Measurements from ENCODE around the gene ISOC2. TPM values are rescaled to one million over a fixed set of nuclear protein-coding genes. Genes with fewer than 3 reads are reported as not detected.

ISOC2 gene
- total and polyA plus RNA-seq, 9 of the 15 experiments (the other 6 are each of a cell fraction or from before 2014, with no cell fraction given) = 1.2 to 229 (median 58.3) TPM

GRCh38 chr19:55484593-55485438, 23.4 kb upstream of the ISOC2 start, which contains the start of gene NAT14 (continued):
- TF ChIP-seq, protein P1, sequence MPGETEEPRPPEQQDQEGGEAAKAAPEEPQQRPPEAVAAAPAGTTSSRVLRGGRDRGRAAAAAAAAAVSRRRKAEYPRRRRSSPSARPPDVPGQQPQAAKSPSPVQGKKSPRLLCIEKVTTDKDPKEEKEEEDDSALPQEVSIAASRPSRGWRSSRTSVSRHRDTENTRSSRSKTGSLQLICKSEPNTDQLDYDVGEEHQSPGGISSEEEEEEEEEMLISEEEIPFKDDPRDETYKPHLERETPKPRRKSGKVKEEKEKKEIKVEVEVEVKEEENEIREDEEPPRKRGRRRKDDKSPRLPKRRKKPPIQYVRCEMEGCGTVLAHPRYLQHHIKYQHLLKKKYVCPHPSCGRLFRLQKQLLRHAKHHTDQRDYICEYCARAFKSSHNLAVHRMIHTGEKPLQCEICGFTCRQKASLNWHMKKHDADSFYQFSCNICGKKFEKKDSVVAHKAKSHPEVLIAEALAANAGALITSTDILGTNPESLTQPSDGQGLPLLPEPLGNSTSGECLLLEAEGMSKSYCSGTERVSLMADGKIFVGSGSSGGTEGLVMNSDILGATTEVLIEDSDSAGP (CRISPR knock-in tag; IDR thresholded peaks at IDR 0.05) = no peak
- TF ChIP-seq ZNF384 (IDR thresholded peaks at IDR 0.05; ENCODE audit: low read depth, low read length) (no peak), SREBF2 (CRISPR knock-in tag; IDR thresholded peaks at IDR 0.05) (no peak), TCF7L2 (IDR thresholded peaks at IDR 0.05; ENCODE audit: low read depth, low read length) (no peak), ETV5 (CRISPR knock-in tag; IDR thresholded peaks at IDR 0.05; ENCODE audit: low read depth) (peak; percentile 69), NCOA2 (IDR thresholded peaks at IDR 0.05; ENCODE audit: partially characterized antibody in 2 of 2) (no peak), SMARCA5 (IDR thresholded peaks at IDR 0.05) (no peak), CHD2 (IDR thresholded peaks at IDR 0.05; ENCODE audit: low read depth, low read length) (peak; percentile 11; the same call in 1 of the 2 replicates), MIER1 (IDR thresholded peaks at IDR 0.05; ENCODE audit: low read depth) (no peak), CAMTA2 (CRISPR knock-in tag; conservative IDR thresholded peaks at IDR 0.05) (peak; percentile 87; the same call in 1 of the 2 replicates), MYNN (IDR thresholded peaks at IDR 0.05) (peak; percentile 80), MYNN (CRISPR knock-in tag; IDR thresholded peaks at IDR 0.05) (0 out of 2 replicates have a peak, but pooled peaks have one; percentile 73), RBM34 (IDR thresholded peaks at IDR 0.05; ENCODE audit: borderline replicate concordance, insufficient read depth, low read length) (no peak), PHF8 (IDR thresholded peaks at IDR 0.05; ENCODE audit: borderline replicate concordance, low read length) (peak; percentile 47; the same call in 1 of the 2 replicates), PTTG1 (tag; IDR thresholded peaks at IDR 0.05; ENCODE audit: low read depth) (no peak), ZBTB12 (CRISPR knock-in tag; IDR thresholded peaks at IDR 0.05) (peak; percentile 81), LCOR (CRISPR knock-in tag; IDR thresholded peaks at IDR 0.05) (0 out of 2 replicates have a peak, but pooled peaks have one; percentile 27), TRIM24 (IDR thresholded peaks at IDR 0.05) (no peak), ARID2 (IDR thresholded peaks at IDR 0.05) (no peak), ZSCAN29 (IDR thresholded peaks at IDR 0.05) (no peak), KLF10 (CRISPR knock-in tag; IDR thresholded peaks at IDR 0.05) (no peak), TAF1 (IDR thresholded peaks at IDR 0.05; ENCODE audit: control insufficient read depth, extremely low read depth, insufficient read depth, low read length, severe bottlenecking) (peak; percentile 37), GATA2 (CRISPR knock-in tag; IDR thresholded peaks at IDR 0.05) (no peak)
- TF ChIP-seq, protein P2, sequence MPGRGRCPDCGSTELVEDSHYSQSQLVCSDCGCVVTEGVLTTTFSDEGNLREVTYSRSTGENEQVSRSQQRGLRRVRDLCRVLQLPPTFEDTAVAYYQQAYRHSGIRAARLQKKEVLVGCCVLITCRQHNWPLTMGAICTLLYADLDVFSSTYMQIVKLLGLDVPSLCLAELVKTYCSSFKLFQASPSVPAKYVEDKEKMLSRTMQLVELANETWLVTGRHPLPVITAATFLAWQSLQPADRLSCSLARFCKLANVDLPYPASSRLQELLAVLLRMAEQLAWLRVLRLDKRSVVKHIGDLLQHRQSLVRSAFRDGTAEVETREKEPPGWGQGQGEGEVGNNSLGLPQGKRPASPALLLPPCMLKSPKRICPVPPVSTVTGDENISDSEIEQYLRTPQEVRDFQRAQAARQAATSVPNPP (IDR thresholded peaks at IDR 0.05; ENCODE audit: borderline replicate concordance, insufficient read depth, insufficient read length) = no peak
- TF ChIP-seq, protein P3, sequence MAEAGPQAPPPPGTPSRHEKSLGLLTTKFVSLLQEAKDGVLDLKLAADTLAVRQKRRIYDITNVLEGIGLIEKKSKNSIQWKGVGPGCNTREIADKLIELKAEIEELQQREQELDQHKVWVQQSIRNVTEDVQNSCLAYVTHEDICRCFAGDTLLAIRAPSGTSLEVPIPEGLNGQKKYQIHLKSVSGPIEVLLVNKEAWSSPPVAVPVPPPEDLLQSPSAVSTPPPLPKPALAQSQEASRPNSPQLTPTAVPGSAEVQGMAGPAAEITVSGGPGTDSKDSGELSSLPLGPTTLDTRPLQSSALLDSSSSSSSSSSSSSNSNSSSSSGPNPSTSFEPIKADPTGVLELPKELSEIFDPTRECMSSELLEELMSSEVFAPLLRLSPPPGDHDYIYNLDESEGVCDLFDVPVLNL (CRISPR knock-in tag; IDR thresholded peaks at IDR 0.05; ENCODE audit: low read depth) = peak; percentile 54; the same call in 1 of the 2 replicates
